Measurements from ENCODE around the gene CSTPP1.

DNA sequence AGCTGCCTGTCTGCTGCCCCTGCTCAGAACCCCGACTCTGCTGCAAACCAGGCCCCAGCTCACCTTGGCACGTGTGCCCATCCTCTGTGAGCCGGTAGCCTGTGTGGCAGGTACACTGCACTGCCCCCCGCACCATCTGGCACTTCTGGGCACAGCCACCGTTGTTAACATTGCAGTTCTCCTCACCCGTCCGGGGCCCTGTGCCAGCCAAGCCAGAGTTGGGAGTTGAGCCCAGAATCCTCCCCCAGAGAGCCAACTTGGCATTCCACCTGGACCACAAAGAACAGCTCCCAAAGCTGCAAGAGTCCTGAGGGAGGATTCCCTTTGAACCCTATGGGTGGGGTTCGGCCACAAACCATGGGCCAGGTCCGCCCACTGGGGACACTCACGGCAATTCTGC is 40.7 kb upstream of the CSTPP1 start:
- TF ChIP-seq, protein P1, sequence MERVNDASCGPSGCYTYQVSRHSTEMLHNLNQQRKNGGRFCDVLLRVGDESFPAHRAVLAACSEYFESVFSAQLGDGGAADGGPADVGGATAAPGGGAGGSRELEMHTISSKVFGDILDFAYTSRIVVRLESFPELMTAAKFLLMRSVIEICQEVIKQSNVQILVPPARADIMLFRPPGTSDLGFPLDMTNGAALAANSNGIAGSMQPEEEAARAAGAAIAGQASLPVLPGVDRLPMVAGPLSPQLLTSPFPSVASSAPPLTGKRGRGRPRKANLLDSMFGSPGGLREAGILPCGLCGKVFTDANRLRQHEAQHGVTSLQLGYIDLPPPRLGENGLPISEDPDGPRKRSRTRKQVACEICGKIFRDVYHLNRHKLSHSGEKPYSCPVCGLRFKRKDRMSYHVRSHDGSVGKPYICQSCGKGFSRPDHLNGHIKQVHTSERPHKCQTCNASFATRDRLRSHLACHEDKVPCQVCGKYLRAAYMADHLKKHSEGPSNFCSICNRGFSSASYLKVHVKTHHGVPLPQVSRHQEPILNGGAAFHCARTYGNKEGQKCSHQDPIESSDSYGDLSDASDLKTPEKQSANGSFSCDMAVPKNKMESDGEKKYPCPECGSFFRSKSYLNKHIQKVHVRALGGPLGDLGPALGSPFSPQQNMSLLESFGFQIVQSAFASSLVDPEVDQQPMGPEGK (CRISPR knock-in tag; IDR thresholded peaks at IDR 0.05; ENCODE audit: borderline replicate concordance), result no peak
- no peak for TF ChIP-seq ISL1 (CRISPR knock-in tag; IDR thresholded peaks at IDR 0.05)
- no peak for TF ChIP-seq ZC3H10 (CRISPR knock-in tag; IDR thresholded peaks at IDR 0.05)
- no peak for TF ChIP-seq ARNTL (CRISPR knock-in tag; IDR thresholded peaks at IDR 0.05; ENCODE audit: borderline replicate concordance, low read depth)
- TF ChIP-seq OSR1 (CRISPR knock-in tag; IDR thresholded peaks at IDR 0.05), result no peak
- TF ChIP-seq, protein P2, sequence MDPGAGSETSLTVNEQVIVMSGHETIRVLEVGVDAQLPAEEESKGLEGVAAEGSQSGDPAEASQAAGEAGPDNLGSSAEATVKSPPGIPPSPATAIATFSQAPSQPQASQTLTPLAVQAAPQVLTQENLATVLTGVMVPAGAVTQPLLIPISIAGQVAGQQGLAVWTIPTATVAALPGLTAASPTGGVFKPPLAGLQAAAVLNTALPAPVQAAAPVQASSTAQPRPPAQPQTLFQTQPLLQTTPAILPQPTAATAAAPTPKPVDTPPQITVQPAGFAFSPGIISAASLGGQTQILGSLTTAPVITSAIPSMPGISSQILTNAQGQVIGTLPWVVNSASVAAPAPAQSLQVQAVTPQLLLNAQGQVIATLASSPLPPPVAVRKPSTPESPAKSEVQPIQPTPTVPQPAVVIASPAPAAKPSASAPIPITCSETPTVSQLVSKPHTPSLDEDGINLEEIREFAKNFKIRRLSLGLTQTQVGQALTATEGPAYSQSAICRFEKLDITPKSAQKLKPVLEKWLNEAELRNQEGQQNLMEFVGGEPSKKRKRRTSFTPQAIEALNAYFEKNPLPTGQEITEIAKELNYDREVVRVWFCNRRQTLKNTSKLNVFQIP (CRISPR knock-in tag; IDR thresholded peaks at IDR 0.05; ENCODE audit: borderline replicate concordance, low read depth), result no peak
- no peak for TF ChIP-seq BACH2 (CRISPR knock-in tag; IDR thresholded peaks at IDR 0.05; ENCODE audit: borderline replicate concordance)
- TF ChIP-seq PPARA (CRISPR knock-in tag; IDR thresholded peaks at IDR 0.05; ENCODE audit: borderline replicate concordance), result no peak
- TF ChIP-seq ZFP3 (CRISPR knock-in tag; IDR thresholded peaks at IDR 0.05), result no peak
- TF ChIP-seq, protein P3, sequence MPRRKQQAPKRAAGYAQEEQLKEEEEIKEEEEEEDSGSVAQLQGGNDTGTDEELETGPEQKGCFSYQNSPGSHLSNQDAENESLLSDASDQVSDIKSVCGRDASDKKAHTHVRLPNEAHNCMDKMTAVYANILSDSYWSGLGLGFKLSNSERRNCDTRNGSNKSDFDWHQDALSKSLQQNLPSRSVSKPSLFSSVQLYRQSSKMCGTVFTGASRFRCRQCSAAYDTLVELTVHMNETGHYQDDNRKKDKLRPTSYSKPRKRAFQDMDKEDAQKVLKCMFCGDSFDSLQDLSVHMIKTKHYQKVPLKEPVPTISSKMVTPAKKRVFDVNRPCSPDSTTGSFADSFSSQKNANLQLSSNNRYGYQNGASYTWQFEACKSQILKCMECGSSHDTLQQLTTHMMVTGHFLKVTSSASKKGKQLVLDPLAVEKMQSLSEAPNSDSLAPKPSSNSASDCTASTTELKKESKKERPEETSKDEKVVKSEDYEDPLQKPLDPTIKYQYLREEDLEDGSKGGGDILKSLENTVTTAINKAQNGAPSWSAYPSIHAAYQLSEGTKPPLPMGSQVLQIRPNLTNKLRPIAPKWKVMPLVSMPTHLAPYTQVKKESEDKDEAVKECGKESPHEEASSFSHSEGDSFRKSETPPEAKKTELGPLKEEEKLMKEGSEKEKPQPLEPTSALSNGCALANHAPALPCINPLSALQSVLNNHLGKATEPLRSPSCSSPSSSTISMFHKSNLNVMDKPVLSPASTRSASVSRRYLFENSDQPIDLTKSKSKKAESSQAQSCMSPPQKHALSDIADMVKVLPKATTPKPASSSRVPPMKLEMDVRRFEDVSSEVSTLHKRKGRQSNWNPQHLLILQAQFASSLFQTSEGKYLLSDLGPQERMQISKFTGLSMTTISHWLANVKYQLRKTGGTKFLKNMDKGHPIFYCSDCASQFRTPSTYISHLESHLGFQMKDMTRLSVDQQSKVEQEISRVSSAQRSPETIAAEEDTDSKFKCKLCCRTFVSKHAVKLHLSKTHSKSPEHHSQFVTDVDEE (CRISPR knock-in tag; IDR thresholded peaks at IDR 0.05), result no peak
- TF ChIP-seq, protein P4, sequence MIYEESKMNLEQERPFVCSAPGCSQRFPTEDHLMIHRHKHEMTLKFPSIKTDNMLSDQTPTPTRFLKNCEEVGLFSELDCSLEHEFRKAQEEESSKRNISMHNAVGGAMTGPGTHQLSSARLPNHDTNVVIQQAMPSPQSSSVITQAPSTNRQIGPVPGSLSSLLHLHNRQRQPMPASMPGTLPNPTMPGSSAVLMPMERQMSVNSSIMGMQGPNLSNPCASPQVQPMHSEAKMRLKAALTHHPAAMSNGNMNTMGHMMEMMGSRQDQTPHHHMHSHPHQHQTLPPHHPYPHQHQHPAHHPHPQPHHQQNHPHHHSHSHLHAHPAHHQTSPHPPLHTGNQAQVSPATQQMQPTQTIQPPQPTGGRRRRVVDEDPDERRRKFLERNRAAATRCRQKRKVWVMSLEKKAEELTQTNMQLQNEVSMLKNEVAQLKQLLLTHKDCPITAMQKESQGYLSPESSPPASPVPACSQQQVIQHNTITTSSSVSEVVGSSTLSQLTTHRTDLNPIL (CRISPR knock-in tag; IDR thresholded peaks at IDR 0.05; ENCODE audit: low read depth), result no peak
- no peak for TF ChIP-seq SNAI2 (CRISPR knock-in tag; IDR thresholded peaks at IDR 0.05)
- TF ChIP-seq TCF4 (CRISPR knock-in tag; IDR thresholded peaks at IDR 0.05; ENCODE audit: borderline replicate concordance), result no peak
